Effector CD4-positive, alpha-beta T cell (primary cell): ENCODE results near the gene F2R.
"Not testable (repeated sequence)": the region's sequence is repeated elsewhere in the genome, so short reads cannot be mapped to it uniquely, and the experiment has no call there.

ENCODE experiments used
- DNase-seq: peaks from one replicate; pipeline ENCODE4 v3.0.0-alpha.2; 2020
- total RNA-seq: gene quantifications from one replicate; lab custom pipeline; 2026; lab: John Stamatoyannopoulos, UW

Gene F2R
- total RNA-seq = 0.75 reads per million

GRCh38 chr5:76715736-76716455 is at the start of gene F2R:
Gene F2R, plus strand, starts transcription at chr5:76716126. Its CDS starts 182 bp downstream, at chr5:76716308.
- DNase-seq = peak; percentile 24

- DNase-seq = no peak
Observed at GRCh38 chr5:76667495-76667894, 48.4 kb upstream of the F2R start.

GRCh38 chr5:76669245-76669644 is 46.7 kb upstream of the F2R start:
- DNase-seq = no peak

- no peak for DNase-seq
Observed at GRCh38 chr5:76670508-76670907, 45.4 kb upstream of the F2R start.

- no peak for DNase-seq
Observed at GRCh38 chr5:76672242-76672641, 43.7 kb upstream of the F2R start.

- no peak for DNase-seq
Observed at GRCh38 chr5:76673125-76673524, 42.8 kb upstream of the F2R start.

- no peak for DNase-seq
Observed at GRCh38 chr5:76674330-76675066, 41.4 kb upstream of the F2R start.

- DNase-seq = no peak
Observed at GRCh38 chr5:76675364-76675763, 40.6 kb upstream of the F2R start.

- DNase-seq = no peak
Observed at GRCh38 chr5:76677849-76678472, 38.0 kb upstream of the F2R start.

- no peak for DNase-seq
Observed at GRCh38 chr5:76679231-76679630, 36.7 kb upstream of the F2R start.

- DNase-seq = not testable (repeated sequence)
Observed at GRCh38 chr5:76680826-76681225, 35.1 kb upstream of the F2R start.

GRCh38 chr5:76681287-76681686 is 34.6 kb upstream of the F2R start:
- no peak for DNase-seq

- no peak for DNase-seq
Observed at GRCh38 chr5:76682387-76682786, 33.5 kb upstream of the F2R start.

- DNase-seq = no peak
Observed at GRCh38 chr5:76683816-76684731, 31.9 kb upstream of the F2R start.

GRCh38 chr5:76684756-76685519 is 31.0 kb upstream of the F2R start:
- DNase-seq = no peak

- no peak for DNase-seq
Observed at GRCh38 chr5:76685704-76686103, 30.2 kb upstream of the F2R start.

GRCh38 chr5:76688212-76688611 is 27.7 kb upstream of the F2R start:
- DNase-seq = no peak

- no peak for DNase-seq
Observed at GRCh38 chr5:76688836-76689235, 27.1 kb upstream of the F2R start.

GRCh38 chr5:76689321-76690036 is 26.4 kb upstream of the F2R start:
- DNase-seq = no peak

- DNase-seq = no peak
Observed at GRCh38 chr5:76690037-76690679, 25.8 kb upstream of the F2R start.
